PC-9 (cell line): ENCODE measurements around the gene TMEM178A.

Experiments used
- EZH2 ChIP-seq: fragments of 200-600 bp; sonication (generic); IDR thresholded peaks from 2 replicates; pipeline ENCODE4 v1.8.0; 2017; ENCODE audit warnings: antibody characterized with exemption, low read depth
- TF ChIP-seq, protein P1 (sequence below): fragments of 200-600 bp; sonication (generic); conservative IDR thresholded peaks from 2 replicates; pipeline ENCODE4 v1.6.1; 2017; ENCODE audit warnings: mixed run types, antibody characterized with exemption, mild to moderate bottlenecking, moderate library complexity

DNA sequence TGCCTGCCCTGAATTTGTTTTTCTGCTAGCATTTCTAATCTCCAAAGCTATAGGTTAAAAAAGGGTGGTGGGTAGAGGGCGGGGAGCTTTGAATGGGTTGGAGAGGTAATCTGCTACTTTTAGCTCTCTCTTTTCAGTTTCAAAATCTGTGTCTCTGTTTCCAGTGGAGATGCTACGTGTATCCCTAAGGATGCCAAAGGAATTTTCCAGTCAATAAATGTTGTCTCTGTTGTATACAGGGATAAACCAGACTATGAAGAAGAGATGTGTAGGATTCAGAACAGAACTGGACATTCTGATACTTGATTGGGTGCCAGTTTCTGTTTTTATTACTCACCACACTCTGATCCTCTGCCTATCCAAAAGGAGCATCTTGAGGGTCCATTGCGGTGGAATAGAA, 50.1 kb downstream of the TMEM178A start:
- TF ChIP-seq, protein P1, sequence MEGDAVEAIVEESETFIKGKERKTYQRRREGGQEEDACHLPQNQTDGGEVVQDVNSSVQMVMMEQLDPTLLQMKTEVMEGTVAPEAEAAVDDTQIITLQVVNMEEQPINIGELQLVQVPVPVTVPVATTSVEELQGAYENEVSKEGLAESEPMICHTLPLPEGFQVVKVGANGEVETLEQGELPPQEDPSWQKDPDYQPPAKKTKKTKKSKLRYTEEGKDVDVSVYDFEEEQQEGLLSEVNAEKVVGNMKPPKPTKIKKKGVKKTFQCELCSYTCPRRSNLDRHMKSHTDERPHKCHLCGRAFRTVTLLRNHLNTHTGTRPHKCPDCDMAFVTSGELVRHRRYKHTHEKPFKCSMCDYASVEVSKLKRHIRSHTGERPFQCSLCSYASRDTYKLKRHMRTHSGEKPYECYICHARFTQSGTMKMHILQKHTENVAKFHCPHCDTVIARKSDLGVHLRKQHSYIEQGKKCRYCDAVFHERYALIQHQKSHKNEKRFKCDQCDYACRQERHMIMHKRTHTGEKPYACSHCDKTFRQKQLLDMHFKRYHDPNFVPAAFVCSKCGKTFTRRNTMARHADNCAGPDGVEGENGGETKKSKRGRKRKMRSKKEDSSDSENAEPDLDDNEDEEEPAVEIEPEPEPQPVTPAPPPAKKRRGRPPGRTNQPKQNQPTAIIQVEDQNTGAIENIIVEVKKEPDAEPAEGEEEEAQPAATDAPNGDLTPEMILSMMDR, result no peak
- TF ChIP-seq EZH2, result no peak
